HepG2 (cell line): ENCODE data around the gene RNPEPL1. TPM values are rescaled to one million over a fixed set of nuclear protein-coding genes. Genes with fewer than 3 reads are reported as not detected.

Experiments used
- FLYWCH1 ChIP-seq: sonication (generic); formaldehyde crosslinking; IDR thresholded peaks from 2 replicates; pipeline ENCODE4 v1.8.1; 2023; ENCODE audit warnings: mild to moderate bottlenecking, missing genetic modification reagents
- HMGXB3 ChIP-seq: sonication (generic); formaldehyde crosslinking; IDR thresholded peaks from 2 replicates; pipeline ENCODE4 v1.4.0; 2020; ENCODE audit warnings: missing genetic modification reagents, borderline replicate concordance
- PATZ1 ChIP-seq: sonication (generic); formaldehyde crosslinking; IDR thresholded peaks from 2 replicates; pipeline ENCODE4 v1.4.0; 2020; ENCODE audit warnings: missing genetic modification reagents
- ZBTB43 ChIP-seq: sonication (generic); formaldehyde crosslinking; conservative IDR thresholded peaks from 2 replicates; pipeline ENCODE4 v1.4.0; 2020; ENCODE audit warnings: missing genetic modification reagents
- ZNF407 ChIP-seq: sonication (generic); formaldehyde crosslinking; IDR thresholded peaks from one replicate; pipeline ENCODE4 v1.5.1; 2020; ENCODE audit warnings: mild to moderate bottlenecking, missing genetic modification reagents; ENCODE audit errors: not compliant biosample characterization
- ZNF816 ChIP-seq: sonication (generic); formaldehyde crosslinking; IDR thresholded peaks from 2 replicates; pipeline ENCODE4 v1.8.0; 2022; ENCODE audit warnings: missing genetic modification reagents, mild to moderate bottlenecking, borderline replicate concordance
- polyA plus RNA-seq, 8 experiments: library from polyadenylated mRNA; depleted of rRNA in 3 of 8; stranded (reverse) in 7 of 8; unstranded in 1 of 8; fragments of >200 nt; fragmentation: Illumina TruSeq in 4 of 8; extraction: Trizol in 4 of 8; gene quantifications; 2 replicates each; pipeline versions ENCODE4 v1.2.1 to v1.2.3, GENCODE V29; 2011 to 2016; ENCODE audit warnings: low read depth in 4 of 8, missing spikeins in 1 of 8, mixed read lengths in 1 of 8; ENCODE audit not compliant: insufficient read depth in 1 of 8
- total RNA-seq, 5 experiments: library from RNA; depleted of rRNA; stranded (reverse); fragments of >200 nt; fragmentation: Illumina TruSeq; extraction: Trizol; gene quantifications; 2 replicates each; pipeline ENCODE4 v1.2.3, GENCODE V29; 2016; ENCODE audit warnings: low read depth in 1 of 5

Gene RNPEPL1
- total and polyA plus RNA-seq, 2 of the 13 experiments (the other 11 are each of a cell fraction or from before 2014, with no cell fraction given), result 13.0 to 18.0 TPM

- TF ChIP-seq PATZ1 (CRISPR knock-in tag) (peak; percentile 47; the same call in 1 of the 2 replicates), ZBTB43 (no peak), FLYWCH1 (CRISPR knock-in tag) (peak; percentile 82; the same call in 1 of the 2 replicates), ZNF816 (CRISPR knock-in tag) (no peak), HMGXB3 (no peak), ZNF407 (CRISPR knock-in tag) (peak; percentile 60)
Measured at GRCh38 chr2:240586919-240587800, 18.9 kb downstream of the RNPEPL1 start (continued).
